SU-DHL-6 (cell line): ENCODE data around the gene FANCC.

Experiments
- CTCF ChIP-seq: fragments of 200-600 bp; sonication (generic); IDR thresholded peaks from one replicate; pipeline ENCODE4 v1.5.1; 2017; ENCODE audit warnings: antibody characterized with exemption, mild to moderate bottlenecking, low read length, moderate library complexity; ENCODE audit not compliant: insufficient read depth, poor library complexity, severe bottlenecking
- EZH2phosphoT487 ChIP-seq: fragments of 200-600 bp; sonication (generic), shearing (Covaris generic); conservative IDR thresholded peaks from 2 replicates; pipeline ENCODE4 v1.6.1; 2018; ENCODE audit warnings: mild to moderate bottlenecking, antibody characterized with exemption, low read length, moderate library complexity, mixed read lengths

GRCh38 chr9:95192631-95193030 is 124.9 kb downstream of the FANCC start:
- TF ChIP-seq EZH2phosphoT487 (no peak), CTCF (no peak)
